Stomach (tissue), 9 donors: ENCODE data around the gene TUBG2. TPM values are rescaled to one million over a fixed set of nuclear protein-coding genes. Genes with fewer than 3 reads are reported as not detected.

Source experiments
- DNase-seq, 2 donors: peaks; one replicate each; pipeline versions ENCODE4 v3.0.0 to v3.0.0-alpha.2; 2013 to 2019
- H3K27ac ChIP-seq, 5 donors: fragments of 200-600 bp in 4 of 5; sonication (generic) in 4 of 5; one replicate each; pipeline ENCODE4 v1.5.1; 2013 to 2019; ENCODE audit warnings: mild to moderate bottlenecking in 1 of 5, moderate library complexity in 1 of 5
- H3K27me3 ChIP-seq, 3 donors: fragments of 200-600 bp; sonication (generic); one replicate each; pipeline ENCODE4 v1.5.1; 2017 to 2019; ENCODE audit warnings: mixed run types in 1 of 3
- H3K36me3 ChIP-seq, 4 donors: fragments of 200-600 bp; sonication (generic); 1 replicate in 3 of 4; 2 replicates in 1 of 4; pipeline ENCODE4 v1.5.1; 2016 to 2019
- H3K4me1 ChIP-seq, 4 donors: fragments of 200-600 bp; sonication (generic); one replicate each; pipeline ENCODE4 v1.5.1; 2016 to 2019
- H3K4me3 ChIP-seq, 4 donors: fragments of 200-600 bp; sonication (generic) in 3 of 4; one replicate each; pipeline ENCODE4 v1.5.1; 2016 to 2019; ENCODE audit warnings: mild to moderate bottlenecking in 1 of 4
- H3K9me3 ChIP-seq, 4 donors: fragments of 200-600 bp; sonication (generic); one replicate each; pipeline ENCODE4 v1.5.1; 2016 to 2019
- CTCF ChIP-seq, 7 experiments: fragments of 450-650 bp in 4 of 7; fragments of 200-600 bp in 3 of 7; sonication (generic) in 3 of 7; IDR thresholded peaks; one replicate each; pipeline ENCODE4 v1.5.1; 2016 to 2019; ENCODE audit warnings: antibody characterized with exemption in 7 of 7, control low read depth in 2 of 7, mild to moderate bottlenecking in 1 of 7
- EP300 ChIP-seq: sonication (generic); formaldehyde crosslinking; IDR thresholded peaks from one replicate; pipeline ENCODE4 v1.6.1; 2017; ENCODE audit warnings: antibody characterized with exemption
- POLR2A ChIP-seq, 4 donors: fragments of 450-650 bp; IDR thresholded peaks; one replicate each; pipeline ENCODE4 v1.6.1; 2016; ENCODE audit warnings: antibody characterized with exemption in 4 of 4, control low read depth in 2 of 4, mild to moderate bottlenecking in 1 of 4, moderate library complexity in 1 of 4
- POLR2AphosphoS5 ChIP-seq, 3 donors: sonication (generic); formaldehyde crosslinking; IDR thresholded peaks; one replicate each; pipeline ENCODE4 v1.6.1; 2016; ENCODE audit warnings: antibody characterized with exemption in 3 of 3
- WGBS, 5 donors: extraction: QIAGEN DNeasy Blood & Tissue Kit in 3 of 5; methylation state at CpG; one replicate each; pipeline versions ENCODE4 v1.1.5 to v1.1.7; 2013 to 2018; 5-methylcytosine and 5-hydroxymethylcytosine counted together
- intact Hi-C: fragments of 100-400 bp; cut with DNase I; formaldehyde crosslinking; loops from one replicate; pipeline ENCODE4 v1.15.1; 2023; ENCODE audit warnings: low total_unique reads
- polyA plus RNA-seq, 3 donors: library from polyadenylated mRNA; stranded (reverse); fragments of 200-250 nt; gene quantifications; one replicate each; pipeline ENCODE4 v1.2.3, GENCODE V29; 2013
- small RNA-seq, 4 donors: library from RNA; depleted of rRNA; stranded (forward); fragments of <200 nt; gene quantifications; one replicate each; pipeline ENCODE3, GENCODE V24; 2016
- total RNA-seq, 5 donors: library from RNA; depleted of rRNA; stranded (reverse); fragments of >200 nt; gene quantifications; one replicate each; pipeline versions ENCODE4 v1.1.0 to v1.2.3, GENCODE V29; 2014 to 2016
- donor health status: healthy with polysubstance abuse.
- donor health status: Bipolar disorder and iron deficiency.
- donor health status: healthy.

The TUBG2 gene
- total and polyA plus RNA-seq, 8 donors: 4.3 to 181 (median 15.9) TPM

- TF ChIP-seq POLR2A (IDR thresholded peaks at IDR 0.05) (no peak), POLR2AphosphoS5 (IDR thresholded peaks at IDR 0.05) (no peak), CTCF (IDR thresholded peaks at IDR 0.05) (no peak), EP300 (no peak)
- no peaks in the 10 kb centered on the region for H3K27me3 ChIP-seq
- WGBS, 5 donors: 93 to 100% (median 94%) methylated on average over 3 of the region's 3 CpGs
- H3K4me3 ChIP-seq: no peak overlapping the region
- no peak for DNase-seq
- no peaks in the 10 kb centered on the region for H3K4me1 ChIP-seq
- intact Hi-C loops: loop anchor here (10.0 kb wide), 1 partner anchor 246 kb away; no protein-coding TSS in a partner anchor
- peaks cover 91 to 100% (median 100%) of the 10 kb centered on the region in 4 donors for H3K36me3 ChIP-seq
- no peak overlapping the region for H3K27ac ChIP-seq
- no peaks in the 10 kb centered on the region for H3K9me3 ChIP-seq
Observed at GRCh38 chr17:42708588-42708987, 49.5 kb downstream of the TUBG2 start.

DNA sequence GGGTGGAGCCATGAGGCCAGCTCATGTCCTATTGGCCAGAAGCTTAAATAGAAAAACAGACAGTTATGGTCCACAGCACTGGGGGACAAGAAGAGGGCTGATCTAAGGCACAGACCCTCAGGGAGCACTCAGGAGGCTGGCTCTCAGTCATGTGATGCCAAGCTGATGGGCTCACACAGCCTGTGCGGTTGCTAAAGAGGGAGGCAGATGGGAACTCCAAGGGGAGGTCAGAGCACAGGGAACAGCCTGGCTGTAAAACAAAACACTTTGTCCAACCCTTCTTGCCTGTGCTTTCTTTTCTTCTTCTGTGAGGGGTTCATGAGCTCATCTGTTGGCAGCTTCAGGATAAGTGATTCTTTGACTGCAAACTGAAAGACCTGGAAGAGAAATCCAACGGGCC lies 50.5 kb downstream of the TUBG2 start:
- no peak for DNase-seq
- no peak for TF ChIP-seq POLR2A (IDR thresholded peaks at IDR 0.05)
- TF ChIP-seq CTCF (IDR thresholded peaks at IDR 0.05): no peak
- TF ChIP-seq EP300: no peak
- no peak for TF ChIP-seq POLR2AphosphoS5 (IDR thresholded peaks at IDR 0.05)
- intact Hi-C loops: loop anchor here (10.0 kb wide), 1 partner anchor 245 kb away; no protein-coding TSS in a partner anchor
- 86 to 93% (median 88%) methylated on average over 2 of the region's 2 CpGs for WGBS, 5 donors
- H3K4me1 ChIP-seq: no peaks in the 10 kb centered on the region
- no peaks in the 10 kb centered on the region for H3K27me3 ChIP-seq
- H3K9me3 ChIP-seq: no peaks in the 10 kb centered on the region
- no peak overlapping the region for H3K4me3 ChIP-seq
- H3K36me3 ChIP-seq: peaks cover 84 to 100% (median 99%) of the 10 kb centered on the region in 4 donors
- no peak overlapping the region for H3K27ac ChIP-seq

Small RNA genes within 50 kb of the gene (small RNA-seq; reads per million reads assigned to genes)
- 0 to 0.46 (median 0.26) reads per million in 4 donors for gene MIR6780A

Other genes with a start within 250 kb of the TUBG2 start
- gene CAVIN1, start 236.0 kb upstream of the TUBG2 start, total RNA-seq: 100 to 1,000 TPM in 3 of 5 donors, 10 to 100 TPM in 2; 75.2 to 244 (median 162) TPM
- 100 to 1,000 TPM in 1 of 3 donors, 10 to 100 TPM in 2; 61.2 to 104 (median 94.2) TPM for gene CAVIN1, start 236.0 kb upstream of the TUBG2 start, polyA plus RNA-seq
- 100 to 1,000 TPM in 3 of 5 donors, 10 to 100 TPM in 2; 61.7 to 435 (median 123) TPM for gene ATP6V0A1, start 200.4 kb upstream of the TUBG2 start, total RNA-seq
- 10 to 100 TPM; 13.1 to 24.5 (median 13.2) TPM for gene ATP6V0A1, start 200.4 kb upstream of the TUBG2 start, polyA plus RNA-seq
- 10 to 100 TPM; 11.7 to 55.8 (median 22.9) TPM for gene NAGLU, start 123.0 kb upstream of the TUBG2 start, total RNA-seq
- 10 to 100 TPM; 16.7 to 22.4 (median 19.9) TPM for gene NAGLU, start 123.0 kb upstream of the TUBG2 start, polyA plus RNA-seq
- gene HSD17B1, start 106.4 kb upstream of the TUBG2 start, total RNA-seq: 1 to 10 TPM in 1 of 5 donors, under 1 TPM in 1, not detected in 3; 0.55 to 1.8 TPM
- gene HSD17B1, start 106.4 kb upstream of the TUBG2 start, polyA plus RNA-seq: 1 to 10 TPM; 2.7 to 4.8 (median 4.6) TPM
- 100 to 1,000 TPM in 1 of 5 donors, 10 to 100 TPM in 4; 15.6 to 127 (median 43.5) TPM for gene COASY, start 97.1 kb upstream of the TUBG2 start, total RNA-seq
- gene COASY, start 97.1 kb upstream of the TUBG2 start, polyA plus RNA-seq: 10 to 100 TPM; 79.6 to 93.4 (median 88.4) TPM
- gene MLX, start 92.2 kb upstream of the TUBG2 start, total RNA-seq: 100 to 1,000 TPM in 1 of 5 donors, 10 to 100 TPM in 4; 39.7 to 101 (median 62.5) TPM
- 10 to 100 TPM; 39.1 to 83.4 (median 55.5) TPM for gene MLX, start 92.2 kb upstream of the TUBG2 start, polyA plus RNA-seq
- 1 to 10 TPM in 2 of 5 donors, under 1 TPM in 1, not detected in 2; 0.89 to 3.3 (median 2.4) TPM for gene PSMC3IP, start 81.6 kb upstream of the TUBG2 start, total RNA-seq
- gene PSMC3IP, start 81.6 kb upstream of the TUBG2 start, polyA plus RNA-seq: 1 to 10 TPM; 5.1 to 6.5 (median 5.2) TPM
- 10 to 100 TPM; 21.1 to 74.8 (median 51.0) TPM for gene RETREG3, start 49.9 kb upstream of the TUBG2 start, total RNA-seq
- 10 to 100 TPM in 2 of 3 donors, 1 to 10 TPM in 1; 9.5 to 20.4 (median 15.4) TPM for gene RETREG3, start 49.9 kb upstream of the TUBG2 start, polyA plus RNA-seq
- gene TUBG1, start 49.6 kb upstream of the TUBG2 start, total RNA-seq: 10 to 100 TPM; 18.5 to 72.4 (median 49.2) TPM
- gene TUBG1, start 49.6 kb upstream of the TUBG2 start, polyA plus RNA-seq: 10 to 100 TPM; 33.3 to 51.5 (median 42.2) TPM
- 10 to 100 TPM; 16.5 to 96.0 (median 28.0) TPM for gene PLEKHH3, start 17.7 kb downstream of the TUBG2 start, total RNA-seq
- gene PLEKHH3, start 17.7 kb downstream of the TUBG2 start, polyA plus RNA-seq: 10 to 100 TPM; 19.1 to 74.4 (median 52.9) TPM
- 10 to 100 TPM in 1 of 5 donors, 1 to 10 TPM in 3, not detected in 1; 1.7 to 11.7 (median 7.0) TPM for gene CCR10, start 22.6 kb downstream of the TUBG2 start, total RNA-seq
- gene CCR10, start 22.6 kb downstream of the TUBG2 start, polyA plus RNA-seq: 1 to 10 TPM in 1 of 3 donors, under 1 TPM in 2; 0.55 to 1.4 (median 0.56) TPM
- 10 to 100 TPM in 2 of 5 donors, 1 to 10 TPM in 3; 6.7 to 13.3 (median 9.0) TPM for gene CNTNAP1, start 23.2 kb downstream of the TUBG2 start, total RNA-seq
- 1 to 10 TPM in 2 of 3 donors, under 1 TPM in 1; 0.76 to 2.7 (median 2.6) TPM for gene CNTNAP1, start 23.2 kb downstream of the TUBG2 start, polyA plus RNA-seq
- 100 to 1,000 TPM in 1 of 5 donors, 10 to 100 TPM in 4; 28.1 to 512 (median 35.6) TPM for gene EZH1, start 85.8 kb downstream of the TUBG2 start, total RNA-seq
- gene EZH1, start 85.8 kb downstream of the TUBG2 start, polyA plus RNA-seq: 10 to 100 TPM in 1 of 3 donors, 1 to 10 TPM in 2; 6.3 to 16.0 (median 6.7) TPM
- 10 to 100 TPM in 2 of 5 donors, not detected in 3; 10.4 to 15.2 TPM for gene RAMP2, start 101.9 kb downstream of the TUBG2 start, total RNA-seq
- gene RAMP2, start 101.9 kb downstream of the TUBG2 start, polyA plus RNA-seq: 10 to 100 TPM in 2 of 3 donors, 1 to 10 TPM in 1; 8.6 to 20.0 (median 19.2) TPM
- 10 to 100 TPM in 3 of 5 donors, 1 to 10 TPM in 2; 4.1 to 66.5 (median 12.9) TPM for gene VPS25, start 114.2 kb downstream of the TUBG2 start, total RNA-seq
- gene VPS25, start 114.2 kb downstream of the TUBG2 start, polyA plus RNA-seq: 10 to 100 TPM; 71.8 to 79.6 (median 75.5) TPM
- 10 to 100 TPM in 2 of 5 donors, 1 to 10 TPM in 3; 1.1 to 30.4 (median 4.9) TPM for gene WNK4, start 121.3 kb downstream of the TUBG2 start, total RNA-seq
- gene WNK4, start 121.3 kb downstream of the TUBG2 start, polyA plus RNA-seq: 1 to 10 TPM; 1.1 to 1.7 (median 1.3) TPM
- gene COA3, start 139.4 kb downstream of the TUBG2 start, total RNA-seq: 100 to 1,000 TPM in 3 of 5 donors, 10 to 100 TPM in 2; 22.2 to 166 (median 121) TPM
- 100 to 1,000 TPM; 201 to 268 (median 201) TPM for gene COA3, start 139.4 kb downstream of the TUBG2 start, polyA plus RNA-seq
- gene CNTD1, start 139.6 kb downstream of the TUBG2 start, total RNA-seq: 1 to 10 TPM in 2 of 5 donors, under 1 TPM in 1, not detected in 2; 0.29 to 2.2 (median 1.3) TPM
- gene CNTD1, start 139.6 kb downstream of the TUBG2 start, polyA plus RNA-seq: 1 to 10 TPM; 1.3 to 2.4 (median 1.3) TPM
- 100 to 1,000 TPM in 3 of 5 donors, 10 to 100 TPM in 2; 53.1 to 192 (median 124) TPM for gene BECN1, start 165.0 kb downstream of the TUBG2 start, total RNA-seq
- gene BECN1, start 165.0 kb downstream of the TUBG2 start, polyA plus RNA-seq: 10 to 100 TPM; 40.3 to 86.1 (median 65.2) TPM
- gene PSME3, start 174.1 kb downstream of the TUBG2 start, total RNA-seq: 10 to 100 TPM; 26.4 to 74.4 (median 70.0) TPM
- 10 to 100 TPM; 27.1 to 75.8 (median 61.5) TPM for gene PSME3, start 174.1 kb downstream of the TUBG2 start, polyA plus RNA-seq
- 1 to 10 TPM in 1 of 5 donors, under 1 TPM in 2, not detected in 2; 0.87 to 3.0 (median 0.92) TPM for gene AOC2, start 185.3 kb downstream of the TUBG2 start, total RNA-seq
- under 1 TPM in 2 of 3 donors, not detected in 1; 0.50 to 0.55 TPM for gene AOC2, start 185.3 kb downstream of the TUBG2 start, polyA plus RNA-seq
- gene AOC3, start 191.9 kb downstream of the TUBG2 start, total RNA-seq: 10 to 100 TPM; 20.9 to 67.9 (median 42.0) TPM
- gene AOC3, start 191.9 kb downstream of the TUBG2 start, polyA plus RNA-seq: 10 to 100 TPM in 1 of 3 donors, 1 to 10 TPM in 2; 6.2 to 46.9 (median 9.3) TPM
- gene G6PC1, start 241.5 kb downstream of the TUBG2 start, total RNA-seq: 1 to 10 TPM in 1 of 5 donors, not detected in 4; 4.0 TPM
- not detected for gene G6PC1, start 241.5 kb downstream of the TUBG2 start, polyA plus RNA-seq